H1 (cell line): ENCODE measurements around the gene SHH. TPM values are rescaled to one million over a fixed set of nuclear protein-coding genes. Genes with fewer than 3 reads are reported as not detected.

ENCODE experiments used
- CTCF ChIA-PET: fragments of 300-600 bp; sonication (Branson Sonifier 250); formaldehyde crosslinking; loops from one replicate; lab custom pipeline; 2021; ENCODE audit not compliant: partially characterized antibody; lab: Charles Lee
- POLR2A ChIA-PET: fragments of 300-600 bp; sonication (Branson Sonifier 250); formaldehyde crosslinking; loops from one replicate; lab custom pipeline; 2021; ENCODE audit warnings: inconsistent platforms; ENCODE audit not compliant: partially characterized antibody; lab: Charles Lee
- DNase-seq, 2 experiments: peaks; one replicate each; pipeline versions ENCODE4 v3.0.0 to v3.0.0-alpha.2; 2010 to 2022; ENCODE audit warnings: low spot score in 2 of 2, low read depth in 1 of 2, mixed read lengths in 1 of 2
- FAIRE-seq: peaks from 2 replicates; lab custom pipeline; 2011; peaks lifted over from hg19 to GRCh38; lab: Jason Lieb, UNC
- H2AFZ ChIP-seq: 2 replicates; pipeline ENCODE4 v1.8.1; 2012; ENCODE audit warnings: low read length, inconsistent platforms
- H2AK5ac ChIP-seq: 2 replicates; pipeline ENCODE4 v1.6.1; 2013; ENCODE audit warnings: low read depth, low read length
- H2BK120ac ChIP-seq: replicated peaks from 2 replicates; pipeline ENCODE3; 2013; ENCODE audit warnings: low read depth, low read length, inconsistent platforms
- H2BK12ac ChIP-seq: 2 replicates; pipeline ENCODE4 v1.6.1; 2013; ENCODE audit warnings: low read depth, low read length
- H2BK15ac ChIP-seq: 2 replicates; pipeline ENCODE4 v1.6.1; 2013; ENCODE audit warnings: low read length
- H2BK20ac ChIP-seq: 2 replicates; pipeline ENCODE4 v1.6.1; 2013; ENCODE audit warnings: low read length
- H2BK5ac ChIP-seq: 2 replicates; pipeline ENCODE4 v1.6.1; 2013; ENCODE audit warnings: low read depth, low read length
- H3K14ac ChIP-seq: 2 replicates; pipeline ENCODE4 v1.6.1; 2013; ENCODE audit warnings: inconsistent platforms; ENCODE audit not compliant: insufficient read length
- H3K18ac ChIP-seq: 2 replicates; pipeline ENCODE4 v1.6.1; 2013; ENCODE audit warnings: low read length; ENCODE audit errors: extremely low read depth
- H3K23ac ChIP-seq: 2 replicates; pipeline ENCODE4 v1.6.1; 2013; ENCODE audit warnings: inconsistent platforms; ENCODE audit not compliant: insufficient read length
- H3K23me2 ChIP-seq: 2 replicates; pipeline ENCODE4 v1.6.1; 2013; ENCODE audit warnings: low read depth, low read length
- H3K27ac ChIP-seq: 2 replicates; pipeline ENCODE4 v1.6.1; 2011; ENCODE audit warnings: low read depth, low read length, inconsistent platforms
- H3K27me3 ChIP-seq, 4 experiments: replicated peaks in 1 of 4; 1 replicate in 1 of 4; 2 replicates in 3 of 4; pipeline versions ENCODE4 v1.6.1 to v1.8.1; 2011 to 2013; ENCODE audit warnings: low read length in 3 of 4, mild to moderate bottlenecking in 3 of 4, inconsistent platforms in 2 of 4, mixed read lengths in 2 of 4, moderate library complexity in 1 of 4; ENCODE audit not compliant: control insufficient read depth in 3 of 4, insufficient read depth in 3 of 4; ENCODE audit errors: extremely low read depth in 1 of 4
- H3K36me3 ChIP-seq, 4 experiments: 2 replicates each; pipeline versions ENCODE4 v1.6.1 to v1.8.1; 2011 to 2013; ENCODE audit warnings: mild to moderate bottlenecking in 4 of 4, low read length in 3 of 4, moderate library complexity in 2 of 4, control low read depth in 1 of 4, inconsistent platforms in 1 of 4; ENCODE audit not compliant: insufficient read depth in 4 of 4, control insufficient read depth in 2 of 4
- H3K4ac ChIP-seq: replicated peaks from 2 replicates; pipeline ENCODE3; 2013; ENCODE audit warnings: low read length, low read depth, mixed read lengths, inconsistent platforms; ENCODE audit not compliant: insufficient read length
- H3K4me1 ChIP-seq, 4 experiments: replicated peaks in 1 of 4; 1 replicate in 1 of 4; 2 replicates in 3 of 4; pipeline versions ENCODE4 v1.6.1 to v1.8.1; 2011 to 2013; ENCODE audit warnings: low read length in 3 of 4, inconsistent platforms in 2 of 4, mixed read lengths in 1 of 4; ENCODE audit not compliant: insufficient read depth in 4 of 4, control insufficient read depth in 3 of 4
- H3K4me2 ChIP-seq, 2 experiments: 2 replicates each; pipeline versions ENCODE4 v1.6.1 to v1.8.1; 2011 to 2013; ENCODE audit warnings: low read depth in 2 of 2, low read length in 2 of 2, control low read depth in 1 of 2, inconsistent platforms in 1 of 2, mild to moderate bottlenecking in 1 of 2; ENCODE audit not compliant: insufficient read depth in 1 of 2
- H3K4me3 ChIP-seq, 4 experiments: fragments of 200-600, 300-600 bp in 1 of 4; sonication (generic), shearing (Covaris generic), sonication (Bioruptor Twin) in 1 of 4; 2 replicates each; pipeline versions ENCODE4 v1.5.1 to v1.8.1; 2011 to 2016; ENCODE audit warnings: low read length in 4 of 4, low read depth in 3 of 4, control low read depth in 2 of 4, inconsistent platforms in 2 of 4, mild to moderate bottlenecking in 2 of 4, mixed read lengths in 1 of 4, moderate library complexity in 1 of 4; ENCODE audit not compliant: insufficient read depth in 2 of 4; ENCODE audit errors: extremely low read depth in 1 of 4
- H3K56ac ChIP-seq: replicated peaks from 2 replicates; pipeline ENCODE3; 2013; ENCODE audit warnings: low read depth, mild to moderate bottlenecking, mixed read lengths, low read length, inconsistent platforms; ENCODE audit not compliant: insufficient read length
- H3K79me1 ChIP-seq: 2 replicates; pipeline ENCODE4 v1.6.1; 2013; ENCODE audit warnings: low read depth, low read length, control low read depth
- H3K79me2 ChIP-seq, 2 experiments: 2 replicates each; pipeline versions ENCODE4 v1.6.1 to v1.8.1; 2012 to 2013; ENCODE audit warnings: low read length in 2 of 2, mild to moderate bottlenecking in 2 of 2, inconsistent platforms in 1 of 2; ENCODE audit not compliant: insufficient read depth in 2 of 2, control insufficient read depth in 1 of 2
- H3K9ac ChIP-seq, 4 experiments: replicated peaks in 1 of 4; 1 replicate in 1 of 4; 2 replicates in 3 of 4; pipeline versions ENCODE4 v1.6.1 to v1.8.1; 2011 to 2013; ENCODE audit warnings: low read depth in 3 of 4, low read length in 3 of 4, control low read depth in 2 of 4, mild to moderate bottlenecking in 2 of 4, moderate library complexity in 2 of 4, inconsistent platforms in 1 of 4; ENCODE audit errors: extremely low read depth in 1 of 4
- H3K9me3 ChIP-seq, 2 experiments: 2 replicates each; pipeline versions ENCODE4 v1.6.1 to v1.8.1; 2012 to 2013; ENCODE audit warnings: mild to moderate bottlenecking in 2 of 2, moderate library complexity in 2 of 2, control low read depth in 1 of 2, inconsistent platforms in 1 of 2, low read depth in 1 of 2, low read length in 1 of 2, mixed read lengths in 1 of 2; ENCODE audit not compliant: insufficient read depth in 2 of 2
- H4K20me1 ChIP-seq, 2 experiments: replicated peaks in 1 of 2; 2 replicates each; pipeline versions ENCODE3 to v1.8.1; 2011 to 2013; ENCODE audit warnings: inconsistent platforms in 2 of 2, low read length in 2 of 2, mild to moderate bottlenecking in 1 of 2; ENCODE audit not compliant: insufficient read depth in 2 of 2, control insufficient read depth in 1 of 2
- H4K5ac ChIP-seq: 2 replicates; pipeline ENCODE4 v1.6.1; 2013; ENCODE audit warnings: low read length, low read depth, mixed read lengths, inconsistent platforms; ENCODE audit not compliant: insufficient read length
- H4K8ac ChIP-seq: 2 replicates; pipeline ENCODE4 v1.8.0; 2013; ENCODE audit warnings: mild to moderate bottlenecking, moderate library complexity, low read length, inconsistent platforms; ENCODE audit not compliant: insufficient read depth; ENCODE audit errors: extremely low read depth
- H4K91ac ChIP-seq: replicated peaks from 2 replicates; pipeline ENCODE3; 2013; ENCODE audit warnings: low read length, mixed read lengths, inconsistent platforms; ENCODE audit not compliant: insufficient read length
- ASH2L ChIP-seq: fragments of 200-600, 300-600 bp; sonication (generic); IDR thresholded peaks from one replicate; pipeline ENCODE4 v1.7.1; 2017; ENCODE audit warnings: low read length
- BCL11A ChIP-seq, 2 experiments: IDR thresholded peaks; one replicate each; pipeline ENCODE4 v1.6.1; 2011; ENCODE audit warnings: low read depth in 2 of 2, low read length in 2 of 2, mild to moderate bottlenecking in 2 of 2
- CBX5 ChIP-seq: fragments of 300-800, 300-1000 bp; sonication (generic); IDR thresholded peaks from 2 replicates; pipeline ENCODE4 v1.7.1; 2016; ENCODE audit warnings: antibody characterized with exemption, low read length, low read depth
- CEBPB ChIP-seq: IDR thresholded peaks from 2 replicates; pipeline ENCODE4 v1.6.1; 2012; ENCODE audit warnings: low read depth, low read length
- CHD2 ChIP-seq: IDR thresholded peaks from 2 replicates; pipeline ENCODE4 v1.6.1; 2012; ENCODE audit warnings: low read length, improper control_type of control experiment
- EZH2 ChIP-seq: fragments of 200-600 bp; sonication (generic); IDR thresholded peaks from 2 replicates; pipeline ENCODE4 v1.7.1; 2012; ENCODE audit warnings: low read depth, mild to moderate bottlenecking, moderate library complexity, low read length, inconsistent platforms; ENCODE audit not compliant: severe bottlenecking
- HDAC2 ChIP-seq, 2 experiments: fragments of 300-600 bp in 1 of 2; sonication (generic) in 1 of 2; IDR thresholded peaks; 2 replicates each; pipeline ENCODE4 v1.6.1; 2011 to 2012; ENCODE audit warnings: low read depth in 2 of 2, low read length in 2 of 2, mild to moderate bottlenecking in 2 of 2, moderate library complexity in 2 of 2, borderline replicate concordance in 1 of 2, inconsistent platforms in 1 of 2
- PHF8 ChIP-seq: fragments of 200-600 bp; sonication (generic); conservative IDR thresholded peaks from 2 replicates; pipeline ENCODE4 v1.7.1; 2012; ENCODE audit warnings: low read depth, mild to moderate bottlenecking, inconsistent platforms, low read length, moderate library complexity
- RNF2 ChIP-seq: fragments of 200-900, 300-1000 bp; sonication (generic); IDR thresholded peaks from 2 replicates; pipeline ENCODE4 v1.7.1; 2016; ENCODE audit warnings: borderline replicate concordance, low read depth, mild to moderate bottlenecking, antibody characterized with exemption, low read length; ENCODE audit not compliant: poor library complexity, severe bottlenecking; ENCODE audit errors: missing control alignments
- SIN3A ChIP-seq, 2 experiments: IDR thresholded peaks in 1 of 2; conservative IDR thresholded peaks in 1 of 2; 2 replicates each; pipeline ENCODE4 v1.6.1; 2011 to 2012; ENCODE audit warnings: low read length in 2 of 2, improper control_type of control experiment in 1 of 2, low read depth in 1 of 2, mild to moderate bottlenecking in 1 of 2
- SIRT6 ChIP-seq: IDR thresholded peaks from one replicate; pipeline ENCODE4 v1.7.1; 2012; ENCODE audit warnings: low read length, inconsistent platforms
- USF2 ChIP-seq: IDR thresholded peaks from 2 replicates; pipeline ENCODE4 v1.6.1; 2011; ENCODE audit warnings: low read length, improper control_type of control experiment
- WGBS, 2 experiments: shearing (Covaris generic) in 1 of 2; methylation state at CpG; one replicate each; pipeline versions ENCODE4 v1.1.6 to v1.1.7; 2013 to 2015; ENCODE audit warnings: low lambda C conversion rate in 2 of 2, mixed read lengths in 2 of 2, inconsistent platforms in 1 of 2, low coverage in 1 of 2, missing lambda C conversion rate in 1 of 2; ENCODE audit not compliant: insufficient replicate concordance in 2 of 2, insufficient coverage in 1 of 2, insufficient read length in 1 of 2; ENCODE audit errors: extremely low coverage in 1 of 2, missing lambda C conversion rate in 1 of 2; 5-methylcytosine and 5-hydroxymethylcytosine counted together
- polyA plus RNA-seq, 7 experiments: library from polyadenylated mRNA; depleted of rRNA in 3 of 7; stranded (reverse) in 5 of 7; unstranded in 2 of 7; fragments of >200 nt in 5 of 7; fragments of 200-250 nt in 2 of 7; gene quantifications; 1 replicate in 5 of 7; 2 replicates in 1 of 7; 4 replicates in 1 of 7; pipeline versions ENCODE4 v1.2.1 to v1.2.3, GENCODE V29; 2011 to 2013; ENCODE audit warnings: missing spikeins in 2 of 7, mixed read lengths in 2 of 7
- total RNA-seq: library from RNA; stranded (reverse); fragmentation: NEBNext Ultra II Directional; extraction: Animal tissue kit (Norgen Biotek cat#: 25700); gene quantifications from 2 replicates; pipeline ENCODE4 v1.2.1, GENCODE V29; 2021

Gene SHH
- total and polyA plus RNA-seq, 2 of the 8 experiments (the other 6 are each of a cell fraction or from before 2014, with no cell fraction given) = not detected

- DNase-seq = no peak
- peaks cover 7% of the 10 kb centered on the region; the same call in 1 of the 2 replicates for H3K79me1 ChIP-seq
- H3K4me3 ChIP-seq = no peak overlapping the region
- H4K91ac ChIP-seq = no peak overlapping the region
- H2BK20ac ChIP-seq = no peak overlapping the region
- no peaks in the 10 kb centered on the region for H3K9me3 ChIP-seq
- H2AFZ ChIP-seq = no peak overlapping the region
- no peak overlapping the region for H2BK15ac ChIP-seq
- H3K56ac ChIP-seq = no peak overlapping the region
- no peak overlapping the region for H4K8ac ChIP-seq
- no peak overlapping the region for H3K23ac ChIP-seq
- H3K18ac ChIP-seq = no peak overlapping the region
- H2AK5ac ChIP-seq = no peak overlapping the region
- H2BK12ac ChIP-seq = no peak overlapping the region
- H3K79me2 ChIP-seq = no peaks in the 10 kb centered on the region
- H4K5ac ChIP-seq = no peak overlapping the region
- ChIA-PET POLR2A (no interaction called here), CTCF (interaction anchor here (0.7 kb wide), 1 partner anchor 9 kb away, joined by 3 read pairs; no protein-coding TSS in a partner anchor)
- H3K27ac ChIP-seq = no peak overlapping the region
- peaks cover 3 to 9% of the 10 kb centered on the region in 2 experiments for H4K20me1 ChIP-seq
- 96% methylated on average over 14 of the region's 14 CpGs; no CpG with 5 or more reads in 1 of the 2 experiments for WGBS, 2 experiments
- H3K9ac ChIP-seq = no peak overlapping the region
- H3K14ac ChIP-seq = no peak overlapping the region
- H3K27me3 ChIP-seq = no peaks in the 10 kb centered on the region
- H2BK120ac ChIP-seq = no peak overlapping the region
- H3K4me2 ChIP-seq = no peak overlapping the region
- H3K4ac ChIP-seq = no peak overlapping the region
- H3K36me3 ChIP-seq = peaks cover 9 to 37% (median 31%) of the 10 kb centered on the region in 4 experiments; a peak in 6 of 8 replicates
- H3K23me2 ChIP-seq = no peaks in the 10 kb centered on the region
- no peak for FAIRE-seq
- no peaks in the 10 kb centered on the region for H3K4me1 ChIP-seq
- H2BK5ac ChIP-seq = no peak overlapping the region
- TF ChIP-seq CEBPB = no peak
- TF ChIP-seq EZH2 = no peak
- TF ChIP-seq PHF8 = no peak
- no peak for TF ChIP-seq CBX5
- TF ChIP-seq SIRT6 = no peak
- TF ChIP-seq BCL11A (IDR thresholded peaks at IDR 0.05; ENCODE audit: low read depth in 2 of 2, low read length in 2 of 2) = no peak
- TF ChIP-seq SIN3A (conservative IDR thresholded peaks at IDR 0.05 in 1 of 2, IDR thresholded peaks at IDR 0.05 in 1 of 2; ENCODE audit: low read depth in 1 of 2, low read length in 2 of 2) = no peak
- no peak for TF ChIP-seq CHD2
- no peak for TF ChIP-seq USF2
- TF ChIP-seq HDAC2 (IDR thresholded peaks at IDR 0.05; ENCODE audit: borderline replicate concordance in 1 of 2, low read depth in 2 of 2, low read length in 2 of 2) = no peak
- TF ChIP-seq RNF2 = no peak
- no peak for TF ChIP-seq ASH2L
These were observed 37.3 kb downstream of the SHH start for GRCh38 chr7:155774947-155775346.
